ENCODE results near the gene POC1A. TPM values are rescaled to one million over a fixed set of nuclear protein-coding genes. Genes with fewer than 3 reads are reported as not detected.

Gene POC1A
- total and polyA plus RNA-seq, 2 donors (not counting 1 experiment from before 2014, with no cell fraction given) = 3.8 to 17.7 TPM

- Histone ChIP-seq H3K9ac (ENCODE audit: insufficient read depth, low read length) (no peak overlapping the region), H3K36me3 (ENCODE audit: control insufficient read depth, insufficient read depth, low read length) (peaks cover 1% of the 10 kb centered on the region), H3K4me1 (ENCODE audit: control insufficient read depth, extremely low read depth, insufficient read depth, low read length) (peaks cover 49% of the 10 kb centered on the region), H3K27ac (ENCODE audit: insufficient read depth, low read length) (no peak overlapping the region), H3K9me3 (ENCODE audit: control insufficient read depth, insufficient read depth, low read depth, low read length) (no peaks in the 10 kb centered on the region), H3K79me2 (ENCODE audit: control insufficient read depth, insufficient read depth, low read length) (no peaks in the 10 kb centered on the region), H4K20me1 (ENCODE audit: control insufficient read depth, extremely low read depth, insufficient read depth, low read length) (no peaks in the 10 kb centered on the region), H2AFZ (ENCODE audit: low read length) (no peak overlapping the region), H3K4me2 (ENCODE audit: extremely low read depth, insufficient read depth, low read length) (no peak overlapping the region), H3K4me3 (replicated peaks in 1 of 4; ENCODE audit: control extremely low read depth in 1 of 4, insufficient read depth in 1 of 4, low read depth in 3 of 4, low read length in 4 of 4) (no peak overlapping the region), H3K27me3 (ENCODE audit: control insufficient read depth, insufficient read depth, low read length) (no peaks in the 10 kb centered on the region)
- no peak for DNase-seq (ENCODE audit: low read depth in 2 of 2)
- TF ChIP-seq EZH2 (IDR thresholded peaks at IDR 0.05; ENCODE audit: low read length, missing control alignments) (no peak), CTCF (conservative IDR thresholded peaks at IDR 0.05 in 1 of 2, IDR thresholded peaks at IDR 0.05 in 1 of 2; ENCODE audit: low read depth in 1 of 2, low read length in 2 of 2) (no peak)
Observed at GRCh38 chr3:52092271-52092660, 62.0 kb downstream of the POC1A start.

- H3K79me2 ChIP-seq (ENCODE audit: control insufficient read depth, insufficient read depth, low read length) = no peaks in the 10 kb centered on the region
- no peaks in the 10 kb centered on the region for H4K20me1 ChIP-seq (ENCODE audit: control insufficient read depth, extremely low read depth, insufficient read depth, low read length)
Observed at GRCh38 chr3:52091586-52092270, 62.5 kb downstream of the POC1A start.

GRCh38 chr3:52090933-52091468 lies 63.2 kb downstream of the POC1A start:
- Histone ChIP-seq H3K4me1 (ENCODE audit: control insufficient read depth, extremely low read depth, insufficient read depth, low read length) (peaks cover 49% of the 10 kb centered on the region), H4K20me1 (ENCODE audit: control insufficient read depth, extremely low read depth, insufficient read depth, low read length) (no peaks in the 10 kb centered on the region), H3K4me2 (ENCODE audit: extremely low read depth, insufficient read depth, low read length) (no peak overlapping the region), H3K9me3 (ENCODE audit: control insufficient read depth, insufficient read depth, low read depth, low read length) (no peaks in the 10 kb centered on the region), H3K79me2 (ENCODE audit: control insufficient read depth, insufficient read depth, low read length) (no peaks in the 10 kb centered on the region), H3K27me3 (ENCODE audit: control insufficient read depth, insufficient read depth, low read length) (no peaks in the 10 kb centered on the region), H3K9ac (ENCODE audit: insufficient read depth, low read length) (no peak overlapping the region), H2AFZ (ENCODE audit: low read length) (no peak overlapping the region), H3K36me3 (ENCODE audit: control insufficient read depth, insufficient read depth, low read length) (peaks cover 1% of the 10 kb centered on the region), H3K4me3 (replicated peaks in 1 of 4; ENCODE audit: control extremely low read depth in 1 of 4, insufficient read depth in 1 of 4, low read depth in 3 of 4, low read length in 4 of 4) (no peak overlapping the region), H3K27ac (ENCODE audit: insufficient read depth, low read length) (peak overlapping the region; percentile 88)
- TF ChIP-seq EZH2 (IDR thresholded peaks at IDR 0.05; ENCODE audit: low read length, missing control alignments) = no peak
- TF ChIP-seq CTCF (conservative IDR thresholded peaks at IDR 0.05 in 1 of 2, IDR thresholded peaks at IDR 0.05 in 1 of 2; ENCODE audit: low read depth in 1 of 2, low read length in 2 of 2) = no peak
- peak in 1 of 2 donors; percentile 22 for DNase-seq (ENCODE audit: low read depth in 2 of 2)

More at GRCh38 chr3:52091586-52092270, 62.5 kb downstream of the POC1A start:
- Histone ChIP-seq H3K4me2 (ENCODE audit: extremely low read depth, insufficient read depth, low read length) (no peak overlapping the region), H3K4me3 (replicated peaks in 1 of 4; ENCODE audit: control extremely low read depth in 1 of 4, insufficient read depth in 1 of 4, low read depth in 3 of 4, low read length in 4 of 4) (no peak overlapping the region), H3K27ac (ENCODE audit: insufficient read depth, low read length) (peak overlapping the region; percentile 88), H3K4me1 (ENCODE audit: control insufficient read depth, extremely low read depth, insufficient read depth, low read length) (peaks cover 49% of the 10 kb centered on the region), H3K9me3 (ENCODE audit: control insufficient read depth, insufficient read depth, low read depth, low read length) (no peaks in the 10 kb centered on the region), H2AFZ (ENCODE audit: low read length) (no peak overlapping the region), H3K9ac (ENCODE audit: insufficient read depth, low read length) (no peak overlapping the region), H3K27me3 (ENCODE audit: control insufficient read depth, insufficient read depth, low read length) (no peaks in the 10 kb centered on the region), H3K36me3 (ENCODE audit: control insufficient read depth, insufficient read depth, low read length) (peaks cover 1% of the 10 kb centered on the region)
- TF ChIP-seq CTCF (conservative IDR thresholded peaks at IDR 0.05 in 1 of 2, IDR thresholded peaks at IDR 0.05 in 1 of 2; ENCODE audit: low read depth in 1 of 2, low read length in 2 of 2) (no peak), EZH2 (IDR thresholded peaks at IDR 0.05; ENCODE audit: low read length, missing control alignments) (no peak)
- DNase-seq (ENCODE audit: low read depth in 2 of 2) = peak; percentile 40 to 62

Measured in fibroblast of lung (primary cell).